Astrocyte (in vitro differentiated cells and primary cell): ENCODE results near the gene ANKRD9.

Experiments
- CTCF ChIP-seq: IDR thresholded peaks from 2 replicates; pipeline ENCODE4 v1.5.1; 2011; ENCODE audit warnings: low read depth, mild to moderate bottlenecking, inconsistent platforms, low read length, moderate library complexity; ENCODE audit not compliant: insufficient read depth
- EZH2 ChIP-seq: IDR thresholded peaks from 2 replicates; pipeline ENCODE4 v1.6.1; 2012; ENCODE audit warnings: mild to moderate bottlenecking, low read length, inconsistent platforms; ENCODE audit not compliant: insufficient read depth

GRCh38 chr14:102496331-102496691, 13.3 kb downstream of the ANKRD9 start:
- no peak for TF ChIP-seq CTCF
- TF ChIP-seq EZH2: no peak
